HTR-8/SVneo (cell line): ENCODE measurements around the gene LRMDA.

Source experiments
- DNase-seq: peaks from one replicate; pipeline ENCODE4 v3.0.0; 2011; ENCODE audit warnings: low spot score, mixed read lengths; ENCODE audit not compliant: insufficient read length
- FAIRE-seq: peaks from 2 replicates; lab custom pipeline; 2011; peaks lifted over from hg19 to GRCh38; lab: Jason Lieb, UNC

The LRMDA gene

DNA sequence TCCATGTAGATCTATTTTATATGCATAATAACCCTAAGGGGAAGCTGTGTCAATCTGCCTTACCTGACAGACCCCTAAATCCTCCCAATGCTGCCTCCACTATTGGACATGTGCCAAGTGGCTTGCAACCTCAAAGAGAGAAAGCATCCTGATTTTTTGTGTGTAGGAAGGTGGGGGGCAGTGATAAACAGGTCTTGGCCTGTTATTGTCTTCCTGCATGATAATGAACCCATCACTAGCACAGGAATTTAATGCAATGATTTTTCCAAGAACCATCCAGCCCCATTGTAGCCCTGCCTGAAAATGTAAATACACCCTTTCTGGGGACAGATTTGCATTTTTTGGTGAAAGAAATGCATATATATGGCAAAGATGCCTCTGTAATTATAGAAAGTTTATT, 850.2 kb downstream of the LRMDA start:
- no peak for FAIRE-seq
- no peak for DNase-seq

DNA sequence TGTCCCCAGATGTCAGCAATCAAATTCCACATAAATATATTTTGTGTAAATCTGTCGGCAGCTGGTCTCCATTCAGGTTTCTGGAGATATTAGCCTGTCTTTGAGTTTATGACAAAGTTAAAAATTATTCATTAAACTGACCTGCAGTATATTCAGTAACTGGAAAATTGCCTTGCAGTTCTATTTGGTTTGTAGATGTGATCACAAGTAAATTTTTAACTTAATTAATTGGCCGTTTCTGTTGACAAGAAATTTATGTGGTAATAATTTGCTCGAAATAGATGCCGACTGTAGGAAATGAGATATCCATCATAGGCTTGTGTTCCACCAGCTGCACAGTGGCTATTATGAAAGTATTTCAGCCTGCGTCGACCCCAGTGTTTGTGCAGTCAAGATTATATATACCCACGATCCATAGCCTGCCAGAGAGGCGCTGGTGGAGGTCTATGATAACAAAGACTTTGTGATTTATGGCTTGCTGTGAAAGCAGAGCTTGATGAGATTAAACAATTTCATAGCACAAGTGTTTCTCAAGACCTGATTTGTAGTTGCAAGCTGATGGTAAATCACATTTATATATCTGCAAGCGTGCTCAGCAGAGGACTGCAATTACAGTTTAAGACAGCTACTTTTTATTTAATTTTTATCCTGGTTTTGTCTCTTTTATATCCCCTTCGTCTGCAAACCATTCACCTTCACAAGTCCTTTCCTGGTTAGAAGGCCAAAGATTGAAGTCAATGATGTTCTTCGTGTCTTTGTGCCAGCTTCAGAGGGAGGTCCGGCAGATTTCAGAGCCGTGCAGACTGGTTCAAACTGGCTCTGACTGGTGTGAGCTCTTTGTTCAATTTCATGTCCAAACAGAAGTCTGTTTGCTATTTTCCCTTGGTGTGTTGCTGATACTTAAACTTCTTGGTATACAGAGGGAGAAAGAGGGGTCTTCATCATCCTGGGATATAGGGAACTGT, 850.9 kb downstream of the LRMDA start:
- DNase-seq (peak; percentile 56), FAIRE-seq (peak; percentile 13)

DNA sequence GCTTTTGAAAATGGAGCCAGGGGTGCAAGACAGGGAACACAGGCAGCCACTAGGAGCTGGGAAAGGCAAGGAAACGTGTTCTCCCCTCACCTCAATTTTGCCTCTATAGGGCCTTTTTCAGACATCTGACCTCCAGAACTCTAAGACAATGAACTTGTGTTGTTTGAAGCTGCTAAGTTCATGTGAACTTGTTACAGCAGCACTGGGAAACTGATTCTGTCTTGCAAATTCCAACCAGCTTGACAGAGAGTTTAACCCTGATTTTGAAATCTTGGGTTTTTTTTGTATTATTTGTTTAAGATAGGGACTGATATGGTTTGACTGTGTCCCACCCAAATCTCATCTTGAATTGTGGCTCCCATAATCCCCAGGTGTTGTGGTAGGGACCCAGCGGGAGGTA, 852.9 kb downstream of the LRMDA start:
- FAIRE-seq (no peak), DNase-seq (no peak)

GRCh38 chr10:76285012-76285411, 853.6 kb downstream of the LRMDA start:
- DNase-seq (no peak), FAIRE-seq (no peak)

GRCh38 chr10:76285515-76285914, 854.1 kb downstream of the LRMDA start:
- FAIRE-seq: no peak
- DNase-seq: no peak

DNA sequence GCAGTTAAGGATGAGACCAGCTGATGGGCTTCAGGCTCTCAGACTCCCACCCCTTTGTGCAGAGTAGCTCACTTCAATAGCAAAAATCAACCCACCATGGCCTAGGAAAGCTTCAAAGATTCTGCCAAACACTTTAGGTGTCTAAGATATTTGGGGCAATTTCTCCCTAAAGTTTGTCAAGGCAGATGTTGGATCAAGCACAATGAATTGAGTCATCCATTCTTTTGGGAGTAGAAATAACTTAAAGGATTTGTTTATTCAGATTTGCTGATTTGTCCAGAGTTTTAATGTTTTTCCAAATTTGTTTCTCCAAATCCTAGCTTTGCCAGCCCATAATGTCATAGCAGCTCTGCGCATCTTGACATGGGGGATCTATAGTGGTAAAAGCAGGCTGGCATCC, 855.1 kb downstream of the LRMDA start:
- no peak for DNase-seq
- FAIRE-seq: no peak

GRCh38 chr10:76287856-76288255, 856.4 kb downstream of the LRMDA start:
- FAIRE-seq (no peak), DNase-seq (no peak)

DNA sequence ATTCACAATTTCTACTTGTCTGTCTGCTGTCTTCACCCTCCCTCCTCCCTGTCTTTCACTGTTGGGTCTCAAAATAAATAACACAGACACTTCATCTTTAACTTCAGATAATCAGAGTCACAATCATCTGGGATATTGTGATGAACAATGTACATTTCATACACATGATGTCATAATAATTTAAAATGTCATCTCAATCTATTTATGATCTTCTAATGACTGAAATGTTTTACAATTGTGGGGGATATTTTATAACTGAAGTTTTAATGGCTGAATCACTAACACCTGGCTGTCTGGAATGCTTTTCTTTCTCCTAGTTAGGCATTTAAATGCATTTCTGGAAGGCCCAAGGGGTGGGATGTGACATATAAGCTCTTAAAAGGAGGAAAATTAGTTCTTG, 859.8 kb downstream of the LRMDA start:
- no peak for FAIRE-seq
- no peak for DNase-seq

DNA sequence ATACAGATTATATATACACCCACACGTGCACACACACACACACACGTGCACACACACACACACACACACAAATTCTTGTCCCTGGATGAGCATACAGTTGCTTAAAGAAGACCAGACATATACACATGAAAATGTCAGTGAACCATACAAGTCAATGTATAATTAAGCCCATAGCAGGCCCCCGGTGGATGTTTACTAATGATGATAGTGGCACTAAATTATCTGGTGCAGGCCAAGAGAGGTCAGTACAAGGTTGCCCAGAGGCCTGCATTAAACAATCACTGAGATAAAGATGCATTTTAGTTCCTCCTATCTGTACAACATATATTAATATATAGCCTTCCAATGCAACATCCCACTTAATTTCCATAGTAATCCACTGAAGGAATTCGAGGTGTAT, 860.5 kb downstream of the LRMDA start:
- DNase-seq (no peak), FAIRE-seq (no peak)

- no peak for FAIRE-seq
- no peak for DNase-seq
Measured at GRCh38 chr10:76296957-76297356, 865.5 kb downstream of the LRMDA start.

- no peak for DNase-seq
- FAIRE-seq: no peak
Measured at GRCh38 chr10:76297358-76297757, 865.9 kb downstream of the LRMDA start.

- FAIRE-seq (peak; percentile 60), DNase-seq (no peak)
Measured at GRCh38 chr10:76297780-76298281, 866.4 kb downstream of the LRMDA start.

DNA sequence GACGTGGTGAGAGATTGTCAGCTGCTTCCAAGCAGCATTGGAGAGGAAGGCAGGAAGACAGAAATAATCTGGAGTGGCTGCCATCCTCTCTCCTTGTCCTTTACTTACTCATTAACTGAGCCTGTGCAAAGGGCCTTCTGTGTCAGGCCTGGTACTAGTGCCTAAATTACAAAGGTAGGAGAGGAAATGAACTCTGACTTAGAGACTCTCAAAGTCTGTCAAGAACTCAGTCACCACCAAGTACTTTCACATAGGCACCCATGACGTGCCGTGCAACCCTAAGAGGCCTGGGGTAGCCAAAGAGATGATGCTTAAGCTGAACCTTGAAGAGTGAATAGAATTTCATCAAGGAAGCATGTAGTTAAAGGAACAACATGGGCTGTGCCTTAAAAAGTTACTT, 866.9 kb downstream of the LRMDA start:
- no peak for FAIRE-seq

GRCh38 chr10:76299501-76299900, 868.1 kb downstream of the LRMDA start:
- DNase-seq: no peak
- FAIRE-seq: no peak

More for the DNA sequence above, 866.9 kb downstream of the LRMDA start:
- DNase-seq: no peak

DNA sequence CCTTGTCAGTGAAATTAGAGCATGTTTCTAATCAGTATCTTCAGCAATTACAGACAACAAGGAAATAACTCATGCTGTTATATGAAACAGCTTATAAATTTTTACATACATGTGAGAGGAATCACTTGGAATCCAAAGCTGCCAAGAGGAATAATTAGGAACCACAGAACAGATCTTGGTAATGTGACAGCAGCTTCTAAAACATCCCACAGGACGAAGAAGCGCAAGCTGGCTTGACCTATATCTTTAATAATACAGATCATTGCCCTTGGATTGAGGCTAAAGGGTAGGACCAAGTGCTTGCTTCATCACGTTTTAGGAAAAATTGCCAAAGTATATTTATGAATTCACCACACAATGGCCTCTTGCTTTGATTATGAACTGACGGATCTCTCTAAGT, 869.8 kb downstream of the LRMDA start:
- FAIRE-seq (no peak), DNase-seq (no peak)

DNA sequence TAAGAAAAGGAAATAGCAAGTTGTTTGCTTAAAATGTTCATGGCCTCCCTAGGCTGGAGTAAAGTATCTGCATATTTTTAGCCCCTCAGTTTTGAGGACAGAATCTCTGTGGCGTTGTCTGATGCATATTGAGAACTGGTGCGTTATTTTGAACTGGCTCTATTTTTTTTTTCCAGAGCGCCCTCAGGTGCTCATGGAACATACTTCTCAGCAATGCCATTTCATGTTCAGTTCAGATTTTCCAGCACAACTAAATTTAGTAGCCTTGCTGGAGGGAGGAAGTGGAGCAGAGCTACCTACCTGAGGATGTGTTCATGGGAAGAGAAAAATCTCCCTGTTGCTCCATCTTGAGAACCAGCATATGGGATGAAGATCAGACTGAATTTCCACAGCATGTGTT, 870.5 kb downstream of the LRMDA start:
- no peak for FAIRE-seq
- DNase-seq: no peak

GRCh38 chr10:76302481-76302880, 871.1 kb downstream of the LRMDA start:
- no peak for FAIRE-seq

GRCh38 chr10:76302961-76303630, 871.7 kb downstream of the LRMDA start:
- no peak for DNase-seq
- no peak for FAIRE-seq

More at GRCh38 chr10:76302481-76302880, 871.1 kb downstream of the LRMDA start:
- no peak for DNase-seq

DNA sequence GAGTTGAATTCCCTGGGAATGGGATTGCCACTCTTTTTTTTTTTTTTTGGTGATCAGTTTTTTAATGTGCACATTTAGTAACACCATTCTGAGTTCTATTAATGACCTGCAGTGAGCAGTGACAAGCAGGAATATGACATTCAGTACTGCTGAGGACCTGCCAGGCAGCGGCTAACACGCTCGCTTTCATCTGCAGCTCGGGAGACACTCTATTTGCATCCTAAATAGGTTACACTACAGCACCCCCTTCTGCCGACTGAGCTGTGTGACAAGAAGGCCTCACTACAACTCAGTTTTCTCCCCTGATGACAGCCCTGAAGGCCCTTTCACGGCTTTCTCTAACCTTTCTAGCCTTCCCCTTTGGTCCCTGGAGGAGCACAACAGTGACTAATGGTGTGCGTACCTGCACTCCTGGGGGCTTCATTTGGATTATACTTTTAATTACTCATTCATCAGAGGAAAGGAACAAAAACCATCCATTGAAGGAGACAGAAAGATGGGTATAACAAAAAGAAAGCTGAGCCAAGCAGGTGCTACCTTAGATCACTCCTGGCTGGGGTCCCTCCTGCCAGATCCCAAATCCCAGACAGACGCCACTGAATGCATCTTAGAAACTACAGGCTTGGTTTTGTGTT, 872.4 kb downstream of the LRMDA start:
- FAIRE-seq (no peak), DNase-seq (peak; percentile 62)

DNA sequence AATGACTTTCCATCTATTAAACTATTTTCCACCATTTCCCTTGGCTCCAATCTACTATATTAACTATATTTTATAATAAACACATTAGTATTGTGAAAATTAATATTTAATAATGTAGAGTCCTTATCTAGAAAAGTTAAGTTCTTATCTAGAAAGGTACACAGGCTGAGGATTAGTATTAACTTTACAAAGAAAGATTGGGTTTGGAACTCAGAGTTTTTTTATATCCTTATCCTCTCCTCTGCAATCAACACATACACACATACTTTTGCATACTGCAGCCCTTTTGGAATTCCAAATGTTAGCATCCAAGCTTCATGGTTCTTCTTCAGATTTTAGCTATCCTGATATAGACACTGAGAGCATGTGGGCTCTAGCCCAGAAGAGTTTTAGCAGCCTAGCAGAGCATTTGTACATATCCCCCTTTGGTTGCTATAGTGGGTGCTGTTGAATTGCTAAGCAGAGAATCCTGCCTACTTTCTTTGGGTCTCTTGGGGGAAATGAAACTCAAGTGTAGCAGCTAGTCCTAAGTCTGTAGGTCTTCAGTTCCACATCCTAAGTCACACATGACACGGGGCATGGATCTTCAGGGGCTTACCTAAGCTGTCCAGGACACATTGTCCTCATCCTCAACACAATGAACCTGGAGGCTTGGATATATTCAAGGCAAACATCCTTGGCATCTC, 874.6 kb downstream of the LRMDA start:
- DNase-seq (no peak), FAIRE-seq (no peak)
